NCI-H2227 (cell line): ENCODE results near the gene DGKG.

Experiments used
- DNase-seq: peaks from one replicate; lab custom pipeline; 2025; ENCODE audit not compliant: unreplicated experiment; lab: John Stamatoyannopoulos, UW

The DGKG gene

GRCh38 chr3:186180891-186181481 lies 181.0 kb downstream of the DGKG start:
- DNase-seq, result no peak

- peak; percentile 56 for DNase-seq
Measured at GRCh38 chr3:186180151-186180550, 181.9 kb downstream of the DGKG start.

- no peak for DNase-seq
Measured at GRCh38 chr3:186178412-186178811, 183.6 kb downstream of the DGKG start.

- DNase-seq, result no peak
Measured at GRCh38 chr3:186176373-186176990, 185.6 kb downstream of the DGKG start.

GRCh38 chr3:186173224-186173815 lies 188.7 kb downstream of the DGKG start:
- no peak for DNase-seq

GRCh38 chr3:186172353-186172752 lies 189.7 kb downstream of the DGKG start:
- DNase-seq, result no peak

- no peak for DNase-seq
Measured at GRCh38 chr3:186171521-186171920, 190.5 kb downstream of the DGKG start.

- no peak for DNase-seq
Measured at GRCh38 chr3:186170516-186170915, 191.5 kb downstream of the DGKG start.

- no peak for DNase-seq
Measured at GRCh38 chr3:186169379-186169778, 192.7 kb downstream of the DGKG start.

GRCh38 chr3:186168976-186169375 lies 193.1 kb downstream of the DGKG start:
- no peak for DNase-seq

GRCh38 chr3:186167646-186168395 lies 194.2 kb downstream of the DGKG start:
- DNase-seq, result no peak

GRCh38 chr3:186166491-186167288 lies 195.3 kb downstream of the DGKG start:
- DNase-seq, result no peak

GRCh38 chr3:186166036-186166435 lies 196.0 kb downstream of the DGKG start:
- DNase-seq, result no peak

- DNase-seq, result no peak
Measured at GRCh38 chr3:186165331-186165730, 196.7 kb downstream of the DGKG start.

GRCh38 chr3:186164696-186165095 lies 197.3 kb downstream of the DGKG start:
- no peak for DNase-seq

GRCh38 chr3:186162221-186162620 lies 199.8 kb downstream of the DGKG start:
- DNase-seq, result no peak

GRCh38 chr3:186160691-186161243 lies 201.3 kb downstream of the DGKG start:
- DNase-seq, result no peak

- no peak for DNase-seq
Measured at GRCh38 chr3:186154641-186155040, 207.4 kb downstream of the DGKG start.

- DNase-seq, result no peak
Measured at GRCh38 chr3:186152889-186153292, 209.1 kb downstream of the DGKG start.

GRCh38 chr3:186152361-186152798 lies 209.7 kb downstream of the DGKG start:
- no peak for DNase-seq
